ENCODE results near the gene SHH.

DNA sequence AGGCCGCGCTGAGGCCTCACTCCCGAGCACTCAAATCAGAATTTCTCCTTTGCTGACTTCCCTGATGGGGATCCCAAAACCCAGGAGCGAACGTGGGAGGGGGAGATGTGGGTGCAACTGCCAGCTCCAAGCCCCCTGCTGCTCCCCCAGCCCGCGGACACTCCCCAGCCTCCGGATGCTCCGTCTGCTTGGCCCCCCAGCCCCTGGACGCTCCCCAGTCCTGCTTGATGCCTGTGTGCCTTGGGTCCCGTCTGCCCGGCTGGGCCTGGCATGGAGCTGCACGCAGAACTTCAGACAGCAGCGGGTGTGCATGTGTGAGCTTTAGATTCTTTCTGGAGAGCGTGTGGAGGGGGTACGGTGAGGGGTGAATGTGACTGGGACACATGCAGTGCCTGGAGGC is 4.7 kb upstream of the SHH start:
- TF ChIP-seq, protein P1, sequence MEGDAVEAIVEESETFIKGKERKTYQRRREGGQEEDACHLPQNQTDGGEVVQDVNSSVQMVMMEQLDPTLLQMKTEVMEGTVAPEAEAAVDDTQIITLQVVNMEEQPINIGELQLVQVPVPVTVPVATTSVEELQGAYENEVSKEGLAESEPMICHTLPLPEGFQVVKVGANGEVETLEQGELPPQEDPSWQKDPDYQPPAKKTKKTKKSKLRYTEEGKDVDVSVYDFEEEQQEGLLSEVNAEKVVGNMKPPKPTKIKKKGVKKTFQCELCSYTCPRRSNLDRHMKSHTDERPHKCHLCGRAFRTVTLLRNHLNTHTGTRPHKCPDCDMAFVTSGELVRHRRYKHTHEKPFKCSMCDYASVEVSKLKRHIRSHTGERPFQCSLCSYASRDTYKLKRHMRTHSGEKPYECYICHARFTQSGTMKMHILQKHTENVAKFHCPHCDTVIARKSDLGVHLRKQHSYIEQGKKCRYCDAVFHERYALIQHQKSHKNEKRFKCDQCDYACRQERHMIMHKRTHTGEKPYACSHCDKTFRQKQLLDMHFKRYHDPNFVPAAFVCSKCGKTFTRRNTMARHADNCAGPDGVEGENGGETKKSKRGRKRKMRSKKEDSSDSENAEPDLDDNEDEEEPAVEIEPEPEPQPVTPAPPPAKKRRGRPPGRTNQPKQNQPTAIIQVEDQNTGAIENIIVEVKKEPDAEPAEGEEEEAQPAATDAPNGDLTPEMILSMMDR (conservative IDR thresholded peaks at IDR 0.05; ENCODE audit: low read length): no peak
- no peak for TF ChIP-seq EZH2phosphoT487 (IDR thresholded peaks at IDR 0.05; ENCODE audit: borderline replicate concordance)

Measured in Loucy (cell line).